GM19240 (cell line): Measurements from ENCODE around the gene C14orf180.
"Not testable (repeated sequence)": the region's sequence is repeated elsewhere in the genome, so short reads cannot be mapped to it uniquely, and the experiment has no call there.

Experiments
- DNase-seq: peaks from one replicate; pipeline ENCODE4 v3.0.0; 2011; ENCODE audit warnings: low spot score; ENCODE audit not compliant: insufficient read length

The C14orf180 gene

DNA sequence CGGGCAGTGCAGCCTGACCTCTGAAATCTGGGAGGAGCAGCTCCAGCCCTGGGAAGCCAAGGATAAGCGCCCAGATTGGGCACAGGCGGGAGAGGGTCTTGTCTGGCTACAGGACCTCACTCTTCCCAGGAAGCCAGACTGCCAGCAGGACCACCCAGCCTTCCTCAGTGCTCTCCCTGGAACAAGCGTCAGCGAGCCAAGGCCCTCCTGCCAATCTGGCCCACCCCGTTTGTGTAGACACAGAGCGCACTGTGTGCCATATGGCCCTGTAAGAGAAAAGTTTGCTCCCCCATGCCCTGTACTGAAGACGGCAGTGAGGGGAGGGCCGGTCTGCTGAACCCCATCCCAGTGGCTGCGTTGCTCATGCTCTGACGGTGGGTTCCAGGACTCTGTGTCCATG lies 1.2 kb upstream of the C14orf180 start:
- DNase-seq: no peak

- DNase-seq: not testable (repeated sequence)
Measured at GRCh38 chr14:104579939-104580338, 375 bp downstream of the C14orf180 start.

GRCh38 chr14:104580961-104581360 lies 1.4 kb downstream of the C14orf180 start:
- DNase-seq: no peak

DNA sequence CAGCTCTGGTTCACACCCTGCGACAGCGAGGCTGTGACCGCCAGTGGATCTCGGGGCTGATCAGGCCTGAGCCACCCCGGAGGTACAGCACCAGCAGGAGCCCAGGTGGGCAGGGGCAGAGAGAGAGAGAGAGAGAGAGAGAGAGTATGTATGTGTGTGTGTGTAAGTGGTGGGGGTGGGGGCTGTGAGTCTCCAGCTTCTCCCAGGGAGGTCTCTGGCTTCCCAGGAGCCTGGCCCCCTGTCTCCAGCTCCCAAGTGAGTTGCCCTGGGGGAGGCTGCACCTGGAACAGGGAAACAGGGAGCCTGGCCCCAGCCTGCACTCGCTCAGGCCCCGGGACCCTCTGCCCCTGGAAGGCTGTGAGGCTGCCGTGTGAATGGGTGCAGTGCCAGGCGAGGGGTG lies 2.0 kb downstream of the C14orf180 start:
- DNase-seq: no peak

DNA sequence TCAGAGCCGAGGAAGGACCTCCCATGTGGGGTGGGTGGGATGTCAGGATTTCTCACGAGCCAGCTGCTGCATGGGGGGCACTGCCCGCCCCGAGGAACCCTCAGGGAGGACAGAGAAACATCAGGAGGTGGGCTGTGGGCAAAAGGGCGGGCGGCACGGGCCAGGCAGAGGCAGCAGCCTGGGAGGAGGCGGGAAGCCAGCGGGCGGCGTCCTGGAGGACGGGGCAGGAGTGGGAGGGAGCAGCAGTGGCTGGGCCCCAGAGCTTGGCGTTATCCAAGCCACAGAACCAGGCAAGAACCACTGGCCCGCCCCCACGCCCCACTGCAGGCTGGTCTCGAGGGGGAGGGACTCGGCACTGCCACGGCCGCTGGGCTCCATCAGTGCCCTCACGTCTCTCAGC lies 2.4 kb downstream of the C14orf180 start:
- DNase-seq: no peak

GRCh38 chr14:104582662-104583061 lies 3.1 kb downstream of the C14orf180 start:
- DNase-seq: no peak

DNA sequence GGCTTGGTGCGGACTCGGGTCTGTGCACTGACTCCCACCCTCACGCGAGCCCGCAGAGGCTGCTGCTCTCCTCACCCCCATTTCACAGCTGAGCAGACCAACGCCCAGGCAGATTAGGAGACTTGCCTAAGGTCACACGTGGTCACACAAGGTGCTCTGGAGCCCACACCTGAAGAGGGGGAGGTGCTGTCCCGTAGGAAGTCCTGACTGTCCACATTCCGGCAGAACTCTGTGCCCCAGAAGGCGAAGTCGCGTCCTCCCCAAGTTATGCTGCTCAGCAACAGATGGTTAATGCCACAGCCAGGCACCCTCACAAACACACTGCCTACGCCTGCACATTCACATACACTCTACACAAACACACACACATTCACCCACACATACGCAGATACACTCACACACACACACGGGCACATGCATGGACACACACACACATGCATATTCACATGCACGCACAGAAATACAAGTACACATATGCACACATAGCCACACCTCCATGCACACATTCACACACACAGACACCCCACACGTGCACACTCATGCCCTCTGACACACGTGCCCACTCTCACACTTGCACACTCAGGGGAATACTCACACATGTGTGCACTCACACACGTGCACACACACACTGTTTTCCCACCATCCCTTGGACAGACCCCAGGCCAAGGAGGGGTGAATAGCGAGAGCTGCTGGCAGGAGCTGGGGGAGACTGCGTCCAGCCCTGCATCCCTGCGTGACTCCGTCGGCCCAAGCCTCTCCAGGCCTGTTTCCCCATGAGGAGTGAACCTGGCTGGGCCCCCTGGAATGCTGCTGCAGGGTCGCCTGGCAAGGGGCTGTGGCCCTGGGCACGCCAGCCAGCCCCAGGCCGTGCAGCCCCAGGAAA lies 4.1 kb downstream of the C14orf180 start:
- DNase-seq: no peak

DNA sequence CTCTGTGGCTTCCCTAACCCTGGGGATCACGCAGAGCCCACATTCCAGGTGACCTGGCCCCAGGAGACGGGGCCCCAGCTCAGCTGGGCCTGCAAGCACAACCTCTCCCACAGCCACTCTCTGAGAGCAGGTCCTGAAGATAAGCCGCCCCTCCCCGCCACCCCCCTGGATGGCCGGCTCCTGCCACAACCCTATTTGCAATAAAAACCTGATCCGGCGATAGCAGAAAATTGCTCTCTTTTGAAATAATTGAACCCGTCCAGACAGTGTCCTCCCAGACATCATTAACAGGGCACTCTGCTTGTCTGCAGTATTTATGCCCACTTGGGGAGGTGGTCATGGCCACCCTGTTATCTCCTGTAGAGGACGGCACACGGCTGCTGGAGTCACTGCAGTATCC lies 5.0 kb downstream of the C14orf180 start:
- DNase-seq: no peak

DNA sequence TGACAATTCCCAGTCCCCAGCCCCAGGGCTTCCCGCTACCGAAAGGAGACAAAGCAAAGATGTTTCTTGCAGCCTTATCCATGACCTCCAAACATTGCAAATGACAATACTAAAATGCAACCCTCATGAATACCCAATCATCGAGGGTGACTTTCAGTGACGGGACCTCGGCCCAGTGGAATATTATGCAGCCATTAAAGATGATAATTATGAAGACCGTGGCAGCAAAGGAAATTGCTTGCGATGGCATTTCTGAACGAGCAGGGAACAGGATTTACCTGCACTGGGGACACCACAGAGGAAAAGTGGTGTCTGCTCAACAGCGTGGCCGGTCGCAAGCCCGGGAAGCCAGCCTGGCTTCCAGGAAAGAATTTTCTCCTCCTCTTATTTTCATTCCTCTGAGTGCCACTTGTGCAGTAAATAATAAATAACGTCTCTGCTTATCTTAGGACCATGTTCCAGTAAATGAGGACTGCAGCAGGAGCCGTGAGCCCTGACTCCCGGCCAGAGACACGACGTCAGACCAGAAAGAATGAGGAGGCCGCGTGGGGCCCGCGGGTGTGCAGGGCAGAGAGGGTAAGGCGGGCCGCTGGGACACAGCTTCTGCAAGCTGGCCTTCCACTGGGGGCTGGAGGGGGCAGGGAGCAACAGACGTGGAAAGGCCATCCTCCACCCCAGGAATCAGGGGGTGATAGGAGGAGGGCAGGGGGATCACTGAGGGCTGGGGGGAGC lies 6.6 kb downstream of the C14orf180 start:
- DNase-seq: no peak

- DNase-seq: no peak
Measured at GRCh38 chr14:104586832-104587620, 7.5 kb downstream of the C14orf180 start.

DNA sequence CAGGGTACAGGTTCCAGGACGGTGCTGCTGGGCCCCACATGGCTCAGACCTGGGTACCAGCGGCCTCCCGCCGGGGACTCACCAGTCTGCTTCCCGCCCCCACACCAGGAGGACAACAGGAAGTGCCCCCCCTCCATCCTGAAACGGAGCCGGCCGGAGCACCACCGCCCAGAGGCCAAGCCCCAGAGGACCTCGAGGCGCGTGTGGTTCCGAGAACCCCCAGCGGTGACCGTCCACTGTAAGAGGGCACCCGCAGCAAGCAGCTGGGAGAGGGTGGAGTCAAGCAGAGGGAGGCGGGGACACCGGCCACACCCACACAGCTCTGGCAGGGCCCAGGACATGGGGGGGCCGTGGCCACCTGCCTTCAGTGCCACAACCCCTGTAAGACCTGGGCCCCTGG lies 8.1 kb downstream of the C14orf180 start:
- no peak for DNase-seq

DNA sequence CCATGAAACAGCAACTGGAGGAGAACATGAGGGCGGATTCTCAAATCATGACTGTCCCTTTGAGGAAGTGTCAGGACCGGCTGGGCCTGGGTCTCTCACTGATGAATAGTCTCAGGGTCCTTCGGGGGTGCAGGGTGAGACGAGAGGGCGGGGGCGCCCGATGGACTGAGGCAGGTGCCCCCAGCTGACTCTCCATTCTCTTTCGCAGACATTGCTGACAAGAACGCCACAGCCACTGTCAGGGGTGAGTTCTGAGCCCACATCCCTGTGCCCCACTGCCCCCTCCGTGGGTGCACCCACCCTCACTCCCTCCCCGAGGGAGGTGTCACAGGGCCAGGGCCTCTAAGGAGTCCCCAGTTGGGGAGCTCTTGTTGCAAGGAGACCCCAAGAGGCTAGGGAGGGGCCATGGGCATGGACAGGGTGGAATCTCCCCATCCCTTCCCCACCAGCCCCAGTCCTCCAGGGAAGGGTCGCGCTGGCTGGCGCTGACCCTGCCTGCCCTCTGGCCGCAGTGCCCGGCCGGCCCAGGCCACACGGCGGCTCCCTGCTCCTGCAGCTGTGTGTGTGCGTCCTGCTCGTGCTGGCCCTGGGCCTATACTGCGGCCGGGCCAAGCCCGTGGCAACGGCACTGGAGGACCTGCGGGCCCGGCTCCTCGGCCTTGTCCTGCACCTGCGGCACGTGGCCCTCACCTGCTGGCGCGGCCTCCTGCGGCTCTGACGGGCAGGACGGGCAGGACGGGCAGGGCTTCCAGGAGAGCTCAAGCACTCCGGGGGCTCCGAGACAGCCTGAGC lies 8.7 kb downstream of the C14orf180 start:
- no peak for DNase-seq

GRCh38 chr14:104589338-104590195 lies 10.0 kb downstream of the C14orf180 start:
- no peak for DNase-seq

DNA sequence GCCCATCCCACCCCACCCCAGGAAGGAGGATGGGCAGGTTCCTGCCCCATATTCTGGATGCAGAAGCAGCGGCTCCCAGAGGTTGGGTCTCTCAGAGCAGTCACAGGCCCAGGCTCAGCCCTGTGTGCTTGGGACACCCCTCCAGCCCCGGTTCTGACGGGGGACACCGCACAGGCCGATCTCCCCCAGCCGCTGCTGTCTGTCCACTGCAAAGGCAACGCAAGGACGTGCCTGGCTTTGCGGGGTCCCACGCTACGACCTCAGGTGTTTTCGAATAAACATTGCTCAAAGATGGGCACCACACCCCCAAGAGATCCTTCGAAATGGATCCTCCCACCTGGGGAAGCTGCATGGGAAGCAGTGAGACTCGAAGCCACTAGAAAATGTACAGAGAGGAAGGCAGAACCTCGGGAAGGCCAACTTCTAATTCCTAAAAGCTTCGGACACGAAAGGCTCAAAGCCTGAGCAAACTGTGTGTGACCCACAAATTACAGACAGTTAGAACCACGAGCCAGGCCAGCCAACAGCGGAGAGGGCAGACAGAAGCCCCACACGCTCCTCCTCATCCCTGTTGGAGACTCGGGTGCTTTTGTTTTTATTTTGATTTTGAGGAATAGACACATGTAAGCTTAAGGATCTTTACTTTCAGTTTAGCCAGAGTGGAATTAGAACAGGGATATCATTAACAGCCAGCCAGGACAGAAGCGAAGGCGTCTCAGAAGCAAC lies 10.8 kb downstream of the C14orf180 start:
- no peak for DNase-seq

- no peak for DNase-seq
Measured at GRCh38 chr14:104591031-104591430, 11.5 kb downstream of the C14orf180 start.

GRCh38 chr14:104591506-104592291 lies 12.1 kb downstream of the C14orf180 start:
- no peak for DNase-seq

- no peak for DNase-seq
Measured at GRCh38 chr14:104592292-104592672, 12.7 kb downstream of the C14orf180 start.

GRCh38 chr14:104592785-104593184 lies 13.2 kb downstream of the C14orf180 start:
- DNase-seq: no peak

DNA sequence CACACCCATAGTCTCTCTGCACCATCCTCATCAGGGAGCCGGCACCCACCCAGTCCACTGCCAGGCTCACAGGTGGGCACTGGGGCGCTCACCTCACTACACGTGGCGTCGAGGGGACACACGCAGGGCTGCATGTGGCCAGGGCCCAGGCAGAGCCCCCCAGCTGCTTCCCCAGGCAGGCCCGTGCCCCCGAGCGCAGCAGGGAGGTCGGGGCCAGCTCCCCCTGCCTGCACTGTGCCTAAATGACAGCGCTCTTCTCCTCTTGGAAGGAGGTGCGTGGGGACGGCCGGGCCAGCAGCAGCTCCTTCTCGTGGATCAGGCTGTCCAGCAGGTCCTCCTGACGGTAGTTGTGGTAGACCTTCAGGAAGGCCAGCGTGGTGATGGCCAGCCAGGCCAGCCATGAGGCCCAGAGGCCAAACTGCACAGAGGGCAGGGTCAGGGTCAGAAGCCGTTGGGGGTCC lies 13.7 kb downstream of the C14orf180 start:
- DNase-seq: no peak
